Gastroesophageal sphincter (tissue), 3 donors: ENCODE data around the gene RRN3.
"Not testable (repeated sequence)": the region's sequence is repeated elsewhere in the genome, so short reads cannot be mapped to it uniquely, and the experiment has no call there.

Source experiments
- CTCF ChIP-seq, 4 experiments: fragments of 200-600 bp in 2 of 4; fragments of 450-650 bp in 2 of 4; sonication (generic) in 1 of 4; IDR thresholded peaks; one replicate each; pipeline ENCODE4 v1.5.1; 2017 to 2019; ENCODE audit warnings: antibody characterized with exemption in 4 of 4, mild to moderate bottlenecking in 2 of 4, moderate library complexity in 2 of 4
- POLR2A ChIP-seq, 2 donors: fragments of 450-650 bp; IDR thresholded peaks; one replicate each; pipeline ENCODE4 v1.6.1; 2017; ENCODE audit warnings: antibody characterized with exemption in 2 of 2, mild to moderate bottlenecking in 2 of 2, moderate library complexity in 1 of 2
- POLR2AphosphoS5 ChIP-seq: sonication (generic); formaldehyde crosslinking; IDR thresholded peaks from one replicate; pipeline ENCODE4 v1.6.1; 2017; ENCODE audit warnings: antibody characterized with exemption

GRCh38 chr16:15132719-15133428 is 38.8 kb upstream of the RRN3 start:
- TF ChIP-seq POLR2AphosphoS5; CTCF (IDR thresholded peaks at IDR 0.05); POLR2A (IDR thresholded peaks at IDR 0.05): not testable (repeated sequence)
